ENCODE data around the gene ZFYVE26.

The ZFYVE26 gene

GRCh38 chr14:67727361-67727760 lies 89.0 kb downstream of the ZFYVE26 start:
- H3K4me1 ChIP-seq (ENCODE audit: control insufficient read depth in 2 of 2, insufficient read depth in 1 of 2, low read depth in 1 of 2, low read length in 2 of 2) = peaks cover 4 to 6% of the 10 kb centered on the region in 2 donors
- H3K27ac ChIP-seq (replicated peaks; ENCODE audit: low read length) = no peak overlapping the region
- no peak overlapping the region for H3K18ac ChIP-seq (ENCODE audit: low read length)
- no peak overlapping the region for H2AK5ac ChIP-seq (ENCODE audit: low read depth, low read length)
- no peak overlapping the region for H3K4me2 ChIP-seq (ENCODE audit: insufficient read depth, low read length, poor library complexity, severe bottlenecking)
- H4K8ac ChIP-seq (ENCODE audit: low read depth, low read length) = no peak overlapping the region
- no peak overlapping the region for H2BK12ac ChIP-seq (ENCODE audit: low read length)
- H4K91ac ChIP-seq (ENCODE audit: low read depth, low read length, poor library complexity) = no peak overlapping the region
- H2AFZ ChIP-seq (ENCODE audit: low read length) = no peak overlapping the region
- H3K14ac ChIP-seq (ENCODE audit: low read length) = no peak overlapping the region
- H3K9ac ChIP-seq (ENCODE audit: low read depth, low read length, poor library complexity) = no peak overlapping the region
- no peak overlapping the region for H2BK120ac ChIP-seq (ENCODE audit: low read depth, low read length)
- no peak overlapping the region for H3K23ac ChIP-seq (ENCODE audit: low read depth, low read length, poor library complexity)
- DNase-seq (ENCODE audit: low spot score) = no peak
- no peak overlapping the region for H3K4me3 ChIP-seq (ENCODE audit: low read length in 2 of 2)
- H3K79me1 ChIP-seq (ENCODE audit: low read depth, low read length) = no peaks in the 10 kb centered on the region
- H2BK15ac ChIP-seq (ENCODE audit: low read length) = no peak overlapping the region
- no CpG with 5 or more reads among the region's 7 CpGs for WGBS, 2 donors (ENCODE audit: extremely low coverage in 2 of 2, insufficient read length in 2 of 2, insufficient replicate concordance in 1 of 2)
- no peak overlapping the region for H2BK5ac ChIP-seq (ENCODE audit: low read length)
- H3K27me3 ChIP-seq (ENCODE audit: control insufficient read depth in 3 of 3, insufficient read depth in 3 of 3, low read depth in 1 of 3, low read length in 3 of 3) = peaks cover 0 to 11% (median 0%) of the 10 kb centered on the region in 3 experiments
- H3K36me3 ChIP-seq (replicated peaks in 1 of 2; ENCODE audit: control insufficient read depth in 2 of 2, insufficient read depth in 2 of 2, low read length in 2 of 2) = no peaks in the 10 kb centered on the region
- H3K9me3 ChIP-seq (replicated peaks in 1 of 2; ENCODE audit: control insufficient read depth in 2 of 2, insufficient read depth in 1 of 2, low read depth in 1 of 2, low read length in 2 of 2) = peaks cover 0 to 4% of the 10 kb centered on the region in 2 donors
- H3K4ac ChIP-seq (ENCODE audit: low read length) = no peak overlapping the region

DNA sequence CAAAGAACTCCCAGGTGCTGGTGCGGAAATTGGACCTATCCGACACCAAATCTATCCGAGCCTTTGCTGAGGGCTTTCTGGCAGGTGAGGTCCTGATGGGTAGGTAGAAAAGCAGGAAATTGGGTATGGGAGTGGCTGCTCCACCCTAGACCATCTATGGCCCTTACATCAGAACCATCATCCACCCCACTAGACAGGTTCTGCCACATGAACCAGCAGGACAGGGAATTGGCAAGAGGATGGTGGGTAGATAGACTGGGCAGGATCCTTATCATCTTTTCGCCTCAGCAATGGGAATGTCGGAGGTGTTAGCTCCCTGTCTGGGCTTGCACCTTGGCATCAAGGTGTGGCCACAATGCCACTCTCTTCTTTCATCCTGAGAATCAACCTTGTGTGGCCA lies 91.2 kb downstream of the ZFYVE26 start:
- Histone ChIP-seq H2BK12ac (ENCODE audit: low read length) (no peak overlapping the region), H3K4me2 (ENCODE audit: insufficient read depth, low read length, poor library complexity, severe bottlenecking) (no peak overlapping the region), H4K91ac (ENCODE audit: low read depth, low read length, poor library complexity) (no peak overlapping the region), H2BK15ac (ENCODE audit: low read length) (no peak overlapping the region), H2AK5ac (ENCODE audit: low read depth, low read length) (no peak overlapping the region), H2AFZ (ENCODE audit: low read length) (no peak overlapping the region), H3K9me3 (replicated peaks in 1 of 2; ENCODE audit: control insufficient read depth in 2 of 2, insufficient read depth in 1 of 2, low read depth in 1 of 2, low read length in 2 of 2) (peaks cover 0 to 4% of the 10 kb centered on the region in 2 donors), H3K14ac (ENCODE audit: low read length) (no peak overlapping the region), H3K27me3 (ENCODE audit: control insufficient read depth in 3 of 3, insufficient read depth in 3 of 3, low read depth in 1 of 3, low read length in 3 of 3) (peaks cover 0 to 14% (median 0%) of the 10 kb centered on the region in 3 experiments), H3K18ac (ENCODE audit: low read length) (no peak overlapping the region), H3K23ac (ENCODE audit: low read depth, low read length, poor library complexity) (no peak overlapping the region), H3K4me1 (ENCODE audit: control insufficient read depth in 2 of 2, insufficient read depth in 1 of 2, low read depth in 1 of 2, low read length in 2 of 2) (peaks cover 4 to 6% of the 10 kb centered on the region in 2 donors), H4K8ac (ENCODE audit: low read depth, low read length) (no peak overlapping the region), H2BK5ac (ENCODE audit: low read length) (no peak overlapping the region), H3K4me3 (ENCODE audit: low read length in 2 of 2) (no peak overlapping the region), H3K36me3 (replicated peaks in 1 of 2; ENCODE audit: control insufficient read depth in 2 of 2, insufficient read depth in 2 of 2, low read length in 2 of 2) (no peaks in the 10 kb centered on the region), H3K79me1 (ENCODE audit: low read depth, low read length) (no peaks in the 10 kb centered on the region), H3K4ac (ENCODE audit: low read length) (no peak overlapping the region), H3K27ac (replicated peaks; ENCODE audit: low read length) (no peak overlapping the region), H3K9ac (ENCODE audit: low read depth, low read length, poor library complexity) (no peak overlapping the region), H2BK120ac (ENCODE audit: low read depth, low read length) (no peak overlapping the region)
- WGBS, 2 donors (ENCODE audit: extremely low coverage in 2 of 2, insufficient read length in 2 of 2, insufficient replicate concordance in 1 of 2) = no CpG with 5 or more reads among the region's 5 CpGs
- DNase-seq (ENCODE audit: low spot score) = no peak

DNA sequence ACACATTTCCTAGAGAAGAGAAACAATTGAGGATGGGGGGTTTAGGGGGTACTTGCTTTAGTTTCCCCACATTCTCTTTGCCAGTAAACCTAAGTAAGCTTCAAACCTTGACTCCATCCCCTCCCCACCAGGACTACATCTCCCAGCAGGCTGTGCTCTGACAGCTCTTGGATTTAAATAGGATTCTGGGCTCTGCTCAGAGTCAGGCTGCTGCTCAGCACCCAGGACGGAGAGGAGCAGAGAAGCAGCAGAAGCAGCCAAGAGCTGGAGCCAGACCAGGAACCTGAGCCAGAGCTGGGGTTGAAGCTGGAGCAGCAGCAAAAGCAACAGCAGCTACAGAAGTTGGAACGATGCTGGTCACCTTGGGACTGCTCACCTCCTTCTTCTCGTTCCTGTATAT lies 94.1 kb downstream of the ZFYVE26 start:
- no peak overlapping the region for H2AK5ac ChIP-seq (ENCODE audit: low read depth, low read length)
- H3K27me3 ChIP-seq (ENCODE audit: control insufficient read depth in 3 of 3, insufficient read depth in 3 of 3, low read depth in 1 of 3, low read length in 3 of 3) = peaks cover 0 to 18% (median 0%) of the 10 kb centered on the region in 3 experiments
- H3K18ac ChIP-seq (ENCODE audit: low read length) = no peak overlapping the region
- H2BK5ac ChIP-seq (ENCODE audit: low read length) = no peak overlapping the region
- H3K4me1 ChIP-seq (ENCODE audit: control insufficient read depth in 2 of 2, insufficient read depth in 1 of 2, low read depth in 1 of 2, low read length in 2 of 2) = no peaks in the 10 kb centered on the region
- no peak overlapping the region for H3K9ac ChIP-seq (ENCODE audit: low read depth, low read length, poor library complexity)
- H2BK120ac ChIP-seq (ENCODE audit: low read depth, low read length) = no peak overlapping the region
- no peak overlapping the region for H3K4ac ChIP-seq (ENCODE audit: low read length)
- H3K4me2 ChIP-seq (ENCODE audit: insufficient read depth, low read length, poor library complexity, severe bottlenecking) = no peak overlapping the region
- no peak overlapping the region for H3K4me3 ChIP-seq (ENCODE audit: low read length in 2 of 2)
- no CpG with 5 or more reads among the region's 3 CpGs for WGBS, 2 donors (ENCODE audit: extremely low coverage in 2 of 2, insufficient read length in 2 of 2, insufficient replicate concordance in 1 of 2)
- no peaks in the 10 kb centered on the region for H3K79me1 ChIP-seq (ENCODE audit: low read depth, low read length)
- no peak overlapping the region for H3K14ac ChIP-seq (ENCODE audit: low read length)
- no peak overlapping the region for H3K27ac ChIP-seq (replicated peaks; ENCODE audit: low read length)
- H3K9me3 ChIP-seq (replicated peaks in 1 of 2; ENCODE audit: control insufficient read depth in 2 of 2, insufficient read depth in 1 of 2, low read depth in 1 of 2, low read length in 2 of 2) = peaks cover 0 to 4% of the 10 kb centered on the region in 2 donors
- no peak overlapping the region for H2BK12ac ChIP-seq (ENCODE audit: low read length)
- no peak overlapping the region for H2BK15ac ChIP-seq (ENCODE audit: low read length)
- H3K23ac ChIP-seq (ENCODE audit: low read depth, low read length, poor library complexity) = no peak overlapping the region
- peak overlapping the region; percentile 54 for H2AFZ ChIP-seq (ENCODE audit: low read length)
- H3K36me3 ChIP-seq (replicated peaks in 1 of 2; ENCODE audit: control insufficient read depth in 2 of 2, insufficient read depth in 2 of 2, low read length in 2 of 2) = no peaks in the 10 kb centered on the region
- no peak for DNase-seq (ENCODE audit: low spot score)
- no peak overlapping the region for H4K91ac ChIP-seq (ENCODE audit: low read depth, low read length, poor library complexity)
- H4K8ac ChIP-seq (ENCODE audit: low read depth, low read length) = no peak overlapping the region

DNA sequence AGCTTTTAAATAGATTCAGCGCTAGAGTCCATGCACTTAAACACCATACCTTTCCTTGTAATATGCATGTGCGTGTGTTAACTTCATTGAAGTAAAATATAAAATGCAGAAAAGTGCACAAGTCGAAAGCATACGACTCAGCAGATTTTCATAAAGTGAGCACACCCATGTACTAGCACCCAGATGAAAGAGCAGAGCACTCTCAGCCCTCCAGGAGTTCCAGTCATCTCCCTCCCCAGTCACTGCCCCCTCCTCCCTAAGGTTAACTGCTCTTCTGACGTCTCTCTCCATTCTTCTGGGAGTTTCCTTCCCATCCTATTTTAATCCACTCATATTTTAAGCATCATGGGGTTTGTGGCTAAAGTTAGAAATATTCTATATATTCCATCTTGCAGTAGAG lies 94.5 kb downstream of the ZFYVE26 start:
- Histone ChIP-seq H3K4me1 (ENCODE audit: control insufficient read depth in 2 of 2, insufficient read depth in 1 of 2, low read depth in 1 of 2, low read length in 2 of 2) (no peaks in the 10 kb centered on the region), H2BK120ac (ENCODE audit: low read depth, low read length) (no peak overlapping the region), H4K8ac (ENCODE audit: low read depth, low read length) (no peak overlapping the region), H3K4me3 (ENCODE audit: low read length in 2 of 2) (no peak overlapping the region), H2AK5ac (ENCODE audit: low read depth, low read length) (no peak overlapping the region), H3K9me3 (replicated peaks in 1 of 2; ENCODE audit: control insufficient read depth in 2 of 2, insufficient read depth in 1 of 2, low read depth in 1 of 2, low read length in 2 of 2) (peaks cover 0 to 4% of the 10 kb centered on the region in 2 donors), H2BK15ac (ENCODE audit: low read length) (no peak overlapping the region), H3K18ac (ENCODE audit: low read length) (no peak overlapping the region), H3K23ac (ENCODE audit: low read depth, low read length, poor library complexity) (no peak overlapping the region), H3K27ac (replicated peaks; ENCODE audit: low read length) (no peak overlapping the region), H3K14ac (ENCODE audit: low read length) (no peak overlapping the region), H3K79me1 (ENCODE audit: low read depth, low read length) (no peaks in the 10 kb centered on the region), H2BK12ac (ENCODE audit: low read length) (no peak overlapping the region), H3K27me3 (ENCODE audit: control insufficient read depth in 3 of 3, insufficient read depth in 3 of 3, low read depth in 1 of 3, low read length in 3 of 3) (peaks cover 0 to 19% (median 0%) of the 10 kb centered on the region in 3 experiments), H3K4me2 (ENCODE audit: insufficient read depth, low read length, poor library complexity, severe bottlenecking) (no peak overlapping the region), H3K36me3 (replicated peaks in 1 of 2; ENCODE audit: control insufficient read depth in 2 of 2, insufficient read depth in 2 of 2, low read length in 2 of 2) (no peaks in the 10 kb centered on the region), H3K4ac (ENCODE audit: low read length) (no peak overlapping the region), H4K91ac (ENCODE audit: low read depth, low read length, poor library complexity) (no peak overlapping the region), H2BK5ac (ENCODE audit: low read length) (no peak overlapping the region), H2AFZ (ENCODE audit: low read length) (no peak overlapping the region), H3K9ac (ENCODE audit: low read depth, low read length, poor library complexity) (no peak overlapping the region)
- WGBS, 2 donors (ENCODE audit: extremely low coverage in 2 of 2, insufficient read length in 2 of 2, insufficient replicate concordance in 1 of 2) = no CpG with 5 or more reads among the region's 5 CpGs
- no peak for DNase-seq (ENCODE audit: low spot score)
